NCI-H1105 (cell line): ENCODE results near the gene PLPP4.
"Not testable (repeated sequence)": the region's sequence is repeated elsewhere in the genome, so short reads cannot be mapped to it uniquely, and the experiment has no call there.

ENCODE experiments used
- DNase-seq: peaks from one replicate; lab custom pipeline; 2025; lab: John Stamatoyannopoulos, UW

PLPP4 gene

DNA sequence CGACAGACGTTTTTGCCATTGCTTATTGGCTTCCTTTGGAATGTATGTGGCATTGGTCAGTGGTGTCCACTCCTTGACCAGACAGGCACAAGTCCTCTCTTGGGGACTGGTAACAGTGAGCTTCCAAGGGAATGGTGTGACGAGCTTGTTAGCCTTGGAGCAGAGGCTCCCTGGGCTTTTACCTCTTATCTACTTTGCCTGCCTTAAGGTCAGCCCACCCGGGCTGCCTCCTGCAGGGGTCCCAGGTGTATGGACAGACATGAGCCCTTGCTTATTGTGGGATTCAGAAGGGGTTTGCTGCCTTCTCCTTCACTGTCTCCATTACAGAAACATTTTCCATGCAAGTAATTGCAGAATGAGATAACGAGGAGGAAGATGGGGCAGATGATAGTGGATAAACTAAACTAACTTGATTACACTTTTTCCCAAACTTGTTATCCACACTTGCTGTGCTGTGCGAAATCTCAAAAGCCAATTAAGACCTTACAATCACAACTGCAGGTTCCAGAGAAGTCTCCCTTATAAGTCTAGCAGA lies 29.7 kb downstream of the PLPP4 start:
- DNase-seq = no peak

DNA sequence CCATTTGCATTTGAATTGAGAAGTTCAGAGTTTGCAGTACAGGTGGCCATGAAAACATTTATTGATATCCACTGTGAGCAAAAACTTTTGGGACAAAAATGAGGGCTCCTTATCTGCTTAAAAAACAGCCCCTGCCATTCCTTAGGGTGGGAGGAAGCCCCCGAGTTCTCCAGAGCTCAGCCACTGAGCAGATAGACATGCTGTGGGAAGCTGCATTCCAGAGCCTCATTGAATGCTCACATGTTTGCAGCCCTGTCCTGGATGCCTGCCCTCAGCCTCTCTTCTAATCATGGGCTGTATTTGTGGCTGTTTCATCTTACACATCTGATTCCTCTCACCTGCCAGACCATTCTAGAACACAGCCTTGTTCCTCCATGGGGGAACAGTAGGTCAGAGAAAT lies 33.3 kb downstream of the PLPP4 start:
- no peak for DNase-seq

DNA sequence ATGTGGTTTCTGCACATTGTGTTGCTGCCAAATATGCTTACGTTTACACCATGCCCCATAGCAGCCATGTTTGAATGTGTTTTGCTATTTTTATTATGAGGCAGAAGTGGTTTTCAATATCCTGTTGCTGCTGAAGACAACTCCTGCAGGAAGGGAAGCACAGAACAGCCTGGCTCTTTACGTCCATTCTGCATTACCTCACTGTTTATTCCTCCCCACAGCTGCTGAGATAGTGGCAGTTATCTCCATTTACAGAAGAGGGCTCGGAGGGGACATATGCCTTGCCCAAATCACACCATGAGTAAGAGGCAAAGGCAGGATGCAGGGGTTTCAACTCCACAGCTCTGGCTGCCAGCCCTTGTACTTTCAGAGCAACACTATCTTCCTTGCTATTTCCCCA lies 35.3 kb downstream of the PLPP4 start:
- no peak for DNase-seq

DNA sequence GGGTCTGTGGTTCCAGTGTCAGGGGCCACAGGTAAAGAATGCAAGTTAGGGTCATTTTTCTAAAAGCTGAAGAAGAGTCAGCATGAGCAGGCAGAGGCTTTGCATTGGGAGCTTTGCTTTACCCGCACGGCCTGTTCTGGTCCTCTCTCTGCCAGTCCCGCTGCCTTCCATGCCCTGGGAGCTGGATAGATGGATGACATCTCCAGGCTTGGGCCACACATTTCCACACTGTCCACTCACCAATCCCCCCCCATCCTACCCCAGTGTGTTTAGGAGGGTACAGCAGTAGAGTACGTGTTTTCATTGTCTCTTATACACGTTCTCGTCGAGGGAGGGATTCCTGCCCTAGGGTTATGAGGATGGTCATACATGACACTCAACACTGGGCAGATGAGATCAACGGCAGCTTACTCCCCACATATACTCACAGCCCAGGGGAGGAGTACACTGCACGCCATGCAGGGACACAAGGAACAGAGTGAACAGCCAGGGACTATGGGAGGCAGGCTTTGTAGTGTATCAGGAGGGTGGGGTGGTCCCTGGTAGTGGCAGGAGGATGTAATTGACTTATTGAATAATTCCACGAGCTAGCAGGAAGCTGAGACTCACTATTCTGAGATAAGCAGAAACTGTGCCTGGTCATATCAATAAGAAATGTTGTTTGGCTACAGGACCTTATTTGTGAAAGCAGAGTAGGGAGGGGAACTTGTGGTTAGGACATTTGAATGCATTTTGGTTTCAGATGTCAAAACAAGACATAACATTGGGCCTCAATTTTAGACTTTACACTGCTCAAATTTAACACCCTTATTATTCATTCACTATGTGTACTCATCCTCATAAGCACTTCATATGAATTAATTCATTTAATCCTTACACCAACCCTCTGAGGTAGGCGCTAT lies 36.6 kb downstream of the PLPP4 start:
- DNase-seq = no peak

DNA sequence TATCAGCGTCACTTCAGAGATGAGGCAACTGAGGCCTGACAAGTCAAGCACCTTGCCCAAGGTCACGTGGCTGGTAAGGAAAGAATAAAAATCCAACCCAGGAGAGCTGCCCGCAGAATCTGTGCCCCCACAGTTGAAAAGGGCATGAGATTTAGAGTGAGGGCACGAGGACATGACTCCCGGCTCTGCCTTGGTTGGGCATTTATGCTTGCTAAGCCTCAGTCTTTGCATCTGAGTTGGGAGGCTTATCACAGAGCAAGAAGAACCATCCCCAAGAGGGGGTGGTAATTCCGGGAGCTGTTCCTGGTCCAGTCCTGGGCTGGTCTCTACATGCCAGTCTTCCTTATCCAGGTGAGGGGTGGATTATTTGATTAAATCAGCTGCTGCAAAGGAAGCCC lies 37.3 kb downstream of the PLPP4 start:
- no peak for DNase-seq

DNA sequence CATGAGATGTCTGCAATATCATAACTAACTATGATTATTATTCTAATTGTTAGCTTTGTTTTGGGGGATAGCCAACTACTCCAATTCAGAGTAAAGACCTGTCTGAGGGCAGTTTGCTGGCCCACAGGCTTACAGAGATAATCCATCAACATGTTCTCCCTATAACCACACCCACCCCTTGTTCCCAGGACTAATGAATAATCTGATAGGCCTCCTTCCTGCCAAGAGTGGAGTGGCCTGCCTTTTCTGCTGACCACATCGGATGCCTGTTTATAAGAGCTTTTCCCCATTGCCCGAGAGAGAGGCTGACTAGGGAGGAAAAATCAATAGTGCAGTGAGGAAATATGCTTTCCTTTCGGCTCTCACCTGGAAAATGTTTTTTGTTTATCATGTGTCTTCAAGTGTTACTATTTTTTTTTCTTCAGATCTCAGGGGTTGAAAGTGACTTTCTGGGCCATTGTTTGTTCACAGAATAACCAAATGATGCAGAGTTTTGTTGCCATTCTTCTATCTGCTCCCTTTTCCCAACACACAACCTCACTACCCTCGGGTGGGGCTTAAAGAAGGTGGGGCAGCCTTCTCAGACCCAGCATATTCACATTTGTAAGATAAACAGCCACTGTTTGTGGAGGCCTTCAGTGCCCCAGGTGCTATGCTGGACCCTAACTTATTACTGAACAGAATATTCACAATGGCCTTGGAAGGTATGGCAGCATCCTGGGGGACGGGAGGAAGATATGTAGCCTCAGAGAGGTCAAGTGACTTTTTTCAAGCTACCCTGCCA lies 38.4 kb downstream of the PLPP4 start:
- DNase-seq = no peak

DNA sequence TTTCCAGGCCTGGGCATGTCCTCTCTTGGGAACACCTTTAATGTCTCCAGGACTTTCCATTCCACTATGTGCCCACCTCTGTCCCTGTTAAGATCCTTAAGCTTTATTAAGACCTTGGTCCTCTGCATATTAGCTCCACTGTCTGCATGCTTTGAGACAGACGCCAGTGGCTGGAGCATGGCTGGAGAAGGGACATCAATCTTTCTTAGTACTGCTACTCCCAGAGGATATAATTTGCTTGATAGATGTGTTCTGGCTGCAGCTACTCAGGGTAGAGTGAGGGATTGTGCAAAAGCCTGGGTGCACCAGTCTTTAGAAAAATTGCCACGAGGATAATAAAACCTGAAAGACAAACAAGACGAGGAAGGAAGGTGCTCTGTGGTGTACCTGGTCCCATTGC lies 42.9 kb downstream of the PLPP4 start:
- DNase-seq = no peak

DNA sequence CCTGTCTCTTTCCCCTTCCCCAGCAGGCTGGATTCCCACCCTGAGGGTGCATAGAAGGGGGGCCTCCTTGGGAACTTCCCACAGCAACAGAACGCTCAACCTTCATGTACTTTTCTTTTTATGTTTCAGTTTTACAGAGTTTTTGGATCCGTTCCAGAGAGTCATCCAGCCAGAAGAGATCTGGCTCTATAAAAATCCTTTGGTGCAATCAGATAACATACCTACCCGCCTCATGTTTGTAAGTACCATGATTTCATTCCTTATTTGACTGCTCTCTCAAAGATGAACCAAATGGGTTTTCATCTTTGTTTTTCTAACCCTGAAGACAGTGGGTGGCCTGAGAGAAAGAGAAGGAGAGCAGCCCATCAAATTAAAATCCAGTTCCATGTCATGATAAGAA lies 46.7 kb downstream of the PLPP4 start:
- no peak for DNase-seq

DNA sequence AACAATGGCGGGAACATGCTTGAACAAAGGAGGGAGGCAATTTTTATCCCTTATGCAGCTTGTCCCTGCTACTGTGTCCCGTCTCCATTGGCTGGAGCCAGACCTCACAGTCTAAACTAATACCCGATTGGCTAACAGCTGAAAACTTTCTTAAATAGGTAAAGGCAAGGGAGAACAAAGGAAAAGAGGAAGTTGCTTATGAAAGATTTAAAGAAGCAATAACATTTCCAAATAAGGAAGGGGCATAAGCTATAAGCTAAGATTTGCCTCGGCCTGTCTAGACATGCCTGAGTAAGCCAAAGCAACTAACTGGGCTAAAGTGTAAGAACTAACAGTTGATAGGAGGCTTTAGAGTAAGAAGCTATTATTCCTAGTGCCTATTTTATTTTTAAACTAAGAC lies 47.2 kb downstream of the PLPP4 start:
- DNase-seq = not testable (repeated sequence)

DNA sequence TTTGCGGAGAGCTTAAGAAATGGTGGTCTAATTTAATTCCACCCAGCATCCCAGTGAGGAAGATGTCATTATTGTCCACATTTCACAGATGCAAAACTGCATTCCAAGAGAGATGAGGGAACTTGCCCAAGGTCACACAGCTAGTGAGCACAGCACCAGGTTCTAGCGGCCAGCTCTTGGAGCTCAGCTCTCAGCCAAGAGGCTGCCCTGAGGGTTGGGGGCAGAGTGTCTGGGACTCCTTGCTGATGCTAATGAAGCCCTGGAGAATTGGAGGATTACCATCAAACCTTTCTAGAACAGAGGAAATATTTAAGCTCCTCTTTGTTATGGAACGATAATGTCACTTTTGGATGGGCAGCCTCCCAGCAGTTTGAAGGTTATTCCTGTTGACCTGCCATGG lies 48.0 kb downstream of the PLPP4 start:
- no peak for DNase-seq

DNA sequence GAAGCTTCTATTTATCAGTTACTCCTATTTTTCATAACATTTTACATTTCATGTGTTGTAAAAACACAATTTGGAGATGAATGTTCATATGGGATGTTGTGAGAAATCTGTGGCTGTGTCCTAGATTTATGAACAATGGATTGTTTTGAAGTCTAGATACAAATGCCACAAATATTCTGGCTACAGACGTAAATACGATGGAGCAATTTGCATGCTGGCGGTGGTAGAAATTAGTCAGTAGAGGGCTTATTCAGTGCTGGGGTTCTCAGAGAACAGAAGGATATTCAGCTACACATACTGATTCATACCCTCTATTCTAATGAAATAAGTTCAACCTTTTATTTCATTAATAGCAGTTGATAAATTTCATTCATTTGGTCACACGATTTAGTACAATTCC lies 48.8 kb downstream of the PLPP4 start:
- DNase-seq = no peak

DNA sequence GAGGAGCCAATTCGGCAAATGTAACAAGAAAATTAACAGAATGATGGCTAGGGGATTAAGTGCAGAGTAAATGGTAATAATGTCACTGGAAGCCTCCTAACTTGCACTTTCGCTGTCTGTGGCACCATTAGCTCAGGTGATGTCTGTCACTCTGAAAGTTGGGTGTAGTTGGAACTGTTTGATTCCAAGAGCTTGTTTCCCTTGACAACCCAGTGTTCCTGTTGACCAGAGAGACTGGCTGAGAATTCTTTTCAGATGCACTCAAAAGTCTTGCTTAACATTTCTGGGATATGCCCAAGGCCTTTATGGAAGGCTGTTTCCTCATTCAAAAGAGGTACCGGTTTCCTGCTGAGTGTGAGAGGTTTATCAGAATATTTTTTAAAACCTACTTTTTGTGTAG lies 49.6 kb downstream of the PLPP4 start:
- no peak for DNase-seq

DNA sequence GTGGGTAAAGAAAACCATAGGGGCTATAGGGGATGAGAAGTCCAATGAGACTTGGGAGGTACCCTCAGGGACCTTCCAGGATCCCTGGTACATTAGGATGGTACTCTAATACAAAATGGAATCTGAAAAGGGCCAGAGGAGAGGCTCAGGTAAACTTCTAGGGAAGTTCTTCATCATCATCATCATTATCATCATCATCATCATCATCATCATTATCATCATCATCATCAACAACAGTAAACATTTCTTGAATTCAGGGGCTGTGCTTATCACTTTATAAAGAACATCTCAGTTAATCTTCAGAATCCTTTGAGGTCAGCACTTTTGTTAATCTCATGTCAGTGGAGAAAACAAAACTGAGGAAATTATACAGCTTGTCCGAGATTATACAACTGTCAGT lies 50.1 kb downstream of the PLPP4 start:
- no peak for DNase-seq

DNA sequence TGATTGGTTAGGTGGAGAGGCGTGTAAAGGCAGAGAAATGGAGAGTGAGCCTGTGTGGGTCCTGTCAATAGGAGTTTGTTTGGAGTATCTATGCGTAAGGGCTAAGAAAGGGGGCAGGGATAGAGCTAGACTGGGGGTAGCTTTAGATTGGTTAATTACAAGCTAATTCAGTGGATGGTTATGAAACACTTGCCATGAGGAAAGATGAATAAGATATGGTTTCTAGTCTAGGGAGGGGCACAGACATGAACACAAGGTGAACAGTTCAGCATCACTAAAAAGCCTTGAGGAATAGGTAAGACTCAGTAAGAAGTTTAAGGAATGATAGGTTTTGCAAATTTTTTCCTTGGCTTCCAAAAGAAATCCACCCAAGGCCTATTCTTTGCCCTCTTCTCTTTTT lies 50.6 kb downstream of the PLPP4 start:
- no peak for DNase-seq

DNA sequence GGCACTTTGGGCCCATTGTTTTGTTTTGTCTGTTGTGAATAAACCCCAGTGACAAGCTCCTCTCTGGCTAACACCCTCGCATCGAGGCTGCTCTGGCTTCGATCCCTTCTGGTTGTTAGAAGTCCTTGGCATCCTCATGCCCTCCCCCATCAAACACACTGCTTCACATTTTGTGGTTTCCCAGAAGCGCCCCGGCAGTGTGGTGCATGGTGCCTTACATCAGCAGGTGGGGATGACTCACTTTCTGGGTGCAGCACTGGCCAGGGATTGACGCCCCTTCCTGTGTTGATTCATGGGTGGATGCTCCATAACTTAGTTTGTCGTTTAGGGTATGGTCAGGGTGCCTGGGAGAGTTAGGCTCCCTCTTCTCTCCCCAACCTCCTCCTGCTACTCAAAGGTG lies 51.4 kb downstream of the PLPP4 start:
- no peak for DNase-seq

DNA sequence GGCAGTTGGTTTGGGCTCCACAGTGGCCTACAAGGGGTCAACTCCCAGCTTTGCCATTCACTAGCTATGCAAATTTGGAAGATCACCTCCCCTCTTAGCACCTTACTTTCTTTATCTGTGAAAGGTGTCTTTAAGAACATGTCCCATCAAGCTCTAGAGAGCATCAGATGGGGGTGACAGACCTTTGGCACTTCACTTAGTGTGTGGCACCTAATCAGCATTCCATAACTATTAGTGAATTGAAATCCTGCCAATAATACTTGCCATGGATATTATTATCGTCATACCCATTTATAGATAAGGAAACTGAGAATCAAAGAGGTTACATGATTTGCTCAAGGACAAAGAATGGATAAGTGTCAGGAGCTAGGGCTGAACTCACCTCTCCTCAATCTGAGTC lies 51.9 kb downstream of the PLPP4 start:
- DNase-seq = no peak

DNA sequence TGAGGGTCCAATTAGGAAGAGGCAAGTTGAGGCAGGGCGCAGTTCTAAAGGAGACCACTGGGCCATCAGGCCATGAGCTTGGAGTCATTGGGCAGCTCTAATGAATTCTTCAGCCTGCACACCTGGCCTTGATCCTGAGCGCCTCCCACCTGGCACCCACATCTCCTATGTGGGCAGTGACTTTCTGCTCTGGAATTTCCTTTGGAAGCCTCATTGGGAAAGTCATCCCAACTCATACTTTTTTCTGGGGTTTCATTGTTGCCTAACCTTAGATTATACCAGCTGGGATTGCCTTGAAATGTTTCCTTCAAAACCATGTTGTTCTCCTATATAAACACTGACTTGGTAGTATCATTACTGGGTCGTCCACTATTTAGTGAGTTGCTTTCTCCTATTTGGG lies 54.1 kb downstream of the PLPP4 start:
- no peak for DNase-seq

DNA sequence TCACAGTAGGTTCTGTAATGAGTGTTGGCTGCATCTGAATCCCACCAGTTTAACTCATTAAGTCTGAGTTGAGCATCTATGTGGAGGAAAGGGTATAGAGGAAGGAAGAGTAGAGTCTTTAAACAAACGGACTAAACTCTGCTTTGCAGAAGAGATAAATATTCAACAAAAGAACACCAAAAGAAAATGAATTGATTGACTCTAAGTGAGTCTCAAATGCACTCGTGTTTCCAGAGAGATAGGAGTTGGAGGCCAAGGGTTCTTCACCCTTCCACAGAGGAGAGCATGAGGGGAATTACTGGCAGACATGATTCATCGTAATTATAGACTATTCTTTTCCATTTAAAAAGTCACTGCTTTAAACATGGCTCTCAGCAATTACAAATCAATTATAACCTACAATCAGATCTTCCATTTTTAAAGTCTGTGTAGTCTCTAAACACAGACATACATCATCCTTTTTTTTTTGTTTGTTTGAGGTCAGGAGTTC lies 56.3 kb downstream of the PLPP4 start:
- no peak for DNase-seq

DNA sequence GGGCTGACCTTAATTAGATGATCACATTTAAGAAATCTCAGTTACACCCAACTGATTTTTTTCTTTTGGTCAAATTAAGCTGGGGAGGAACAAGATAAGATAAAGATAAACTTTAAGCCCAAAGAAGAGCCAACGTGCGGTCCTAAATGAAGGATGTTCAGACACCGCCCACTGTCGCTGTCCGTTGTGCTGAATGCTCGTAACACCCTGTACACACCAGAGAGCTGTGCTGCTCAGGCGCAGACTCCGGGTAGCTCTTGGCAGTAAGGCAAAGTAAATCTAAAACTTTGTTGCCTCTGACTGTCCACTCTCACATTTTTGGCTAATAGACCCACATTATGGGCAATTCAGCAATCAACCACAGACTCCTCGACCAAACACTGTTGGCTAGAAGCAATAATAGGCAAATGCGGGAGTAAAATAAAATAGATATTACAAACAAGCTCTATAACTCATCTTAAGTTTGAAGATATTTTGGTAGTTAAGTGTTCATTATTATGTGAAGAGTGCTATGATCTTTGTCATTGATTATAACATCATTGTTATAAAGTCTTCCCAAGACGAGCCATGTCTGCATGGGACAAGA lies 57.1 kb downstream of the PLPP4 start:
- DNase-seq = no peak

DNA sequence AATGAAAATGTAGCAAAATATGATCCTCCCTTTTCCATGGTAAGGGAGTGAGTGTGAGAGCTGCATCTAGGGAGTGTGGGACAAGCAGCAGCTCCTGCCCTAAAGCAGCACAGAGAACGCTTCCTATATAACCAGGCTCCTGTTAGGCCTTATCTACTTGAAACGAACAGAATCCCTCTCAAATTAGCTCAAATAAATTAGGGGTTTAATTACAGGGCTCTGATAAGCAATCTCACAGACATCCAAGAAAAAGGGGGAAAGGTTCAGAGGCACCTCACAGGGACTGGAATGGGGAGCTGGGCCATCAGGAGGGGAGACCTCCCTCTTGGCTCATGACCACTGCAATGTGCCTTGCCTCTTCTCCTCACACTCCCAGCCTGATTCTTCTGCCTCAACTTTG lies 57.9 kb downstream of the PLPP4 start:
- DNase-seq = no peak

DNA sequence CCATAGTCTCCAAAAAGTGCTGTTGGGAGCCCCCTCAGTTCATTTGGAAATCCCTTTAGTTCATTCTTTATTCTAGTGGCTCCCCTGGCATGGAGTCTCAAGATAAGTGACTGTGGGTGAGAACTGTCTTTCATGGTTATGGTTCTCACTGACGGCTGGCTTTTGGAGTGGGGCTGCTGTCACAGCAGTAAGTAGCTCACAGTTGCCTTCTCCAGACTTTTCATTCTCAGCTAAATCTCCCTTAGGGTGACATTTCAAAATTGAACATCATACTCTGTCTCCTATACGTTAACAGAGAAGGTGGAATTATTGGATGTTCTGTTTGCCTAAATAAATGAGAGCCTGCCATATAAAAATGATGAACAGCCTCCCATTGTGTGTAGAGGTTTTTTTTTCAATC lies 58.7 kb downstream of the PLPP4 start:
- no peak for DNase-seq

DNA sequence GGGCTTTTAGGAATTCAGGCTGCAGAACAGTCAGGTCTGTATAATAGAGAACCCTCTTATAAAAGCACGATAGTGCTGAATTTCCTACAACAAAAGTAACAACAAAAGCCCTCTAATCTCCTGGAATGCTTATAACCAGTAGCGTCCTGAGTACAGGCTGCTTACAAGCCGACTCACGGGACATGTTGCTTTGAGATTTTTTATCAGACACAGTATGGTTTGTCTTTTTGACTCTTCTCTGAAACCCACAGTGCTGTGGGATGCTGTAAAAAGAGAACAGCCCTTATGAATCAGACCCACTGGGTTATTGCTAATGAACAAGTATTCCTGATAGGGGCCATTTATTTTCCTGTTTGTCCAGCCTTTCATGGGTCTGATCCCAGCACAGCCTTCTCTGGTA lies 59.4 kb downstream of the PLPP4 start:
- DNase-seq = no peak

DNA sequence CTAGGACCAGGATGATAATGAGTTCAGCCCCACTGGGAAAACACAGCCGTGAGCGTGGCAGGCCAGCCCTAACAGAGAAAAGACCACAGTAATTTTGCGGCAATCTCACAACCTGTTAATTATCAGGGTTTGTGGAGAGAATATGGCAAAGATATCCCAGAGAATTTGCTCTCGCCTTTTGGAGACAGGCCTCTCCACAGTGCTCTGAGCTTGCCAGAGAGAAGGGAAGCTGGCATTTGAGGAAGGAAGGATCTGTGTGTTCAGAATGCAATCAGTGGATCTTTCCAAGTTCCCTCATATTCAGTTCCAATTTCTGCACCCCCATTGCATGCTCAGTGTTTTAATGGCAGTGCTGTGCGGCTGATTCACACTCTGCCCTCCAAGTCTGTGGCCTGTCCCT lies 60.2 kb downstream of the PLPP4 start:
- no peak for DNase-seq
